GM12873 (cell line): Measurements from ENCODE around the gene NEDD9.

ENCODE experiments used
- TF ChIP-seq, protein P1 (sequence below): IDR thresholded peaks from 2 replicates; pipeline ENCODE4 v1.5.1; 2012; ENCODE audit warnings: low read depth, mild to moderate bottlenecking, moderate library complexity, low read length, control low read depth; ENCODE audit not compliant: insufficient read depth; ENCODE audit errors: missing control alignments

Gene NEDD9

DNA sequence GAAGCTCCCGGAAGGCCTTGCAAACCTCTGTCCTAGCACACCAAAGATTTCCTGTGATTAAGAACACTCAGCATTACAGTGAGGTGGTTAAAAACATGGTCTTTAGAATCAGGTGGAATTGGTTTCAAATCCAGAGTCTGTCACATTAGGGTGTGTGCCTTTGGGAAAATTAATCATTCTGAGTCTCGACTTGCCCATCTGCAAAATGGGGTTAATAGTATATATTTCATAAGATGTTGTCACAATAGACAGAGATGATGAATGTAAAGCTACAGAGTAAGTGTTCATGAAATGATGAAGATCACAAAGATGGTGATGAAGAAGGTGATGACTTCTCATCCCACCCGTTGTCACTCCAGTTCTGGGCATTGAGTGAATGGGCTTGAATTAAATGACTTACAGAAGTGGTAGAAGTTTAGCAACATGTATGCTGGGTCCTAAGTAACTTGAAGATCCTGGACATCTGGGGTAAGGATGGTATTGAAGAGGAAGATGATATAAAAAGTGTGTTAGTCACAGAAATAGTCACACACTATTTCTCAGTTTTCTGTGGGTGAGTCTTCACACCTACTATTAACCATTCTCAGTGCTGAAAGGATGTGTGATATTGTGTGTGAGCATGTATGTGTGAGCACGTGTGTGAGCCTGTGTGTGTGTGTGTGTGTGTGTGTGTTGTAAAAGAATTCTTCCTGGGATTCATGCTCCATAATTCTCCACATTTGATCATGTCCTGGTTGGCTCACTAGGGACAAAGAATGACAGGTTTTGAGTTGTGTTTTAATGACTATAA is 28.0 kb upstream of the NEDD9 start:
- TF ChIP-seq, protein P1, sequence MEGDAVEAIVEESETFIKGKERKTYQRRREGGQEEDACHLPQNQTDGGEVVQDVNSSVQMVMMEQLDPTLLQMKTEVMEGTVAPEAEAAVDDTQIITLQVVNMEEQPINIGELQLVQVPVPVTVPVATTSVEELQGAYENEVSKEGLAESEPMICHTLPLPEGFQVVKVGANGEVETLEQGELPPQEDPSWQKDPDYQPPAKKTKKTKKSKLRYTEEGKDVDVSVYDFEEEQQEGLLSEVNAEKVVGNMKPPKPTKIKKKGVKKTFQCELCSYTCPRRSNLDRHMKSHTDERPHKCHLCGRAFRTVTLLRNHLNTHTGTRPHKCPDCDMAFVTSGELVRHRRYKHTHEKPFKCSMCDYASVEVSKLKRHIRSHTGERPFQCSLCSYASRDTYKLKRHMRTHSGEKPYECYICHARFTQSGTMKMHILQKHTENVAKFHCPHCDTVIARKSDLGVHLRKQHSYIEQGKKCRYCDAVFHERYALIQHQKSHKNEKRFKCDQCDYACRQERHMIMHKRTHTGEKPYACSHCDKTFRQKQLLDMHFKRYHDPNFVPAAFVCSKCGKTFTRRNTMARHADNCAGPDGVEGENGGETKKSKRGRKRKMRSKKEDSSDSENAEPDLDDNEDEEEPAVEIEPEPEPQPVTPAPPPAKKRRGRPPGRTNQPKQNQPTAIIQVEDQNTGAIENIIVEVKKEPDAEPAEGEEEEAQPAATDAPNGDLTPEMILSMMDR, result no peak

DNA sequence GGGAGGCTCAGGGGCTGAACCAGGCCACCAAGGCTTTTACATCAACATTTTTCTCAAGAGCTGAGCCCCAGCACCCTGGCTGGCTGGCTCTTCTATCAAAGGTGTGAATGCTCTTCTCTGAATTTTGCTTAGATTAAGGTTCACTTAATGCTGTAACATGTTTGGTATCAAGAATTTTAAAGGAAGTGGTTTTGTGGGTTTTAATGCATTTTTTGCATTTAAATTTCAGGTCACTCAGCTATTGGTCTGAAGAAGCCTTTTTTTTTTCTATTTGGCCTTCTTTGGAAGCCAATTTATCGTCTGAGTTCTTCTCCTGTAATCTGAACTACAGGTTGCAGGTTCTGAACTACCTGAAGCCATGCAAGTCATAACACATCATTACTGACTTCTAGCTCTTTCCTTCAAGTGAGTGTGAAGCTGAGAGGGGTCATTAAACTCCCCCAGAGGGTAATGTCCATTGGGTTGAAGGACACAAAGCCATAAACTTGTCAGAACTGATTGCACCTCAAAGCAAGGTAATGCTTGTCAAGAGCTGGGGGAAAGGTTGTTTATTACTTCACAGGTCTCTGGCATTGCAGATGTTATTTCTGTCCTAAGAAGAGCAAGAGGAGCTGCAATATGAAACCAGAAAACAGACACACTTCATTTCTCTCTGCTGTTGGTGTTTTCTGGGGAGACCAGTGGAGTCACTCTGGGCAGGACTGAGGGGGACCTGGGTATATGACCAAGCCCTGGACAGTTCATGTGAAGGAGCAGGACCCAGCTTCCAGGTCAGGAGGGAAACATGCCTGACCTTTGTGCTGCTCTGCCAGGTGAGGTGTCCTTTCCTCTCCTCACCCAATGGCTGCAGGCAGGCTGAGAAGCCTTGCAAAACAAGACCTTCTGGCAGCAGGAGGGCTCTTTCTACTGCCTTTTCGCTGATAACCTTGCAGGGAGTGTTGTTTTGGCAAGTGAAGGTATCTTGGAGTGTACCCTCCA is 26.1 kb upstream of the NEDD9 start:
- TF ChIP-seq, protein P1, result no peak

DNA sequence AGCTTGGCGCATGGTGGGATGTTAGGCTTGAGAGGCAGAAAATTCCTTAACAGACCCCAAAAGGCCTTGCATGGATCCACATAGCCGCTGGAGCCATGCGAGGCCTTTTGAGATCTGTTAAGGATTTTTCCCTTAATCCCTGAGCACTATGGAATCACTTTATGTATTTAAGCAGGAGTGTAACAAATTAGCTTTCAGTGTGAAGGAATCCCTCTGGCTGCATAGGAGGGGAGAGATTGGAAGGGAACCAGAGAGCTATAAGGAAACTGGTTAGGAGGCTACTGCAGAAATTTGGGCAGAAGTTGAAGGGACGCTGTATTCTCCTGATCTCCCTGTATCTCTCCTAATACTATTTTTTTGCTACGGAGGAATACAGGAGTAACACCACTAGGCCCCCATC is 23.1 kb upstream of the NEDD9 start:
- TF ChIP-seq, protein P1, result no peak

DNA sequence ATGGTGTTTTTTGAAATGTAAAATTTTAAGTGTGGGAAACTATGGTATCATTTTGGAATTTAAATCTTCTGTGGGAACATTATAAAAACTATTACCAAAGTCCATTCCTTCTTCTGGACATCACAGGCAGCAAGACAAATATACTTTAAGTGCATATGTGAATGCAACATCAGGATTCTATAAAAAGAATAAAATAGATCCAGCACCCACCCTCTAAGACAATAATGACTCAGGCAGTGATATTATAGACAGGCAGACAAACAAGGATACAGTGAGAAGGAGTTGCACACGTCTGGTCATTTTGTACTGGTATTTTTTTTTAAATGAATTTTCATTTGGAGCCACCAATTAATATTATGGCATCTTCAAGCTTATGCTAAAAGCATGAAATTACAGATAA is 21.1 kb upstream of the NEDD9 start:
- TF ChIP-seq, protein P1, result no peak

DNA sequence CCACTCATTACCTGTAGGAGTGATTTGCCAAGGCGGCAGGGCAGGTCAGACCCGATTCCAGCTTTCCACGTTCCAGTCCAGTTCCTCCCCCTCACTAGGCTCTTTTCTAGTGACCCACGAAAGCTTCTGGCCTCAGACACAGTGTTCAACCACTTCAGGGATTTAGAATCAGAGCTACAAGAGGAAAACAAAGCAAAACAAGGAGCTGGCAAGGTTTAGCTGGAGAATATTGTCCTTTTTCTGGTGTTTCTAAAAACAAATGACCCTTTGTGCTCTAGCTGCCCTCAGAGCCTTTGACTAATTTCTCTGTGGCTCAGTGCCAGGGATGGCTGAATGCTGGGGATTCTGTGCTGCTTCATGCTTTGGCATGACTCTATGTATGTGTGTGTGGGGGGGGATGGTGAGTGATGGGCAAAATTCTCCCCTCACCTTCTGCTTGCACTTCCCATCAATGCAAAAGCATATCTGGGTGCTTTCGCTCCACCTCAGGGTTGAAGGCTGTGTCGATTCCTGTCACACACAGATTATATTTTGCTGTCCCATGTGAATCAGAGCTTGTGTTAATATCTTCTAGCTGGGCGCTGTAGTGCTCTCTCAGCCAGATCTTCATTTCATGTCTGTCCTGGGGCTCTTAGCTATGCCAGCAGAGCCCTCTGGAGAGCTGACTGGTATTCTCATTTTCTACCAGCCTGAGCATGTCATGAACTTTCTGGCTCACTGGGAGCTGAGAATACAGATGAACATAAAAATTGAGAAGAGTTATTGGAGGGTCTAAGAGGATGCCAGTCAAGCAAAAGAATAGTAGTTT is 19.3 kb upstream of the NEDD9 start:
- TF ChIP-seq, protein P1, result no peak

DNA sequence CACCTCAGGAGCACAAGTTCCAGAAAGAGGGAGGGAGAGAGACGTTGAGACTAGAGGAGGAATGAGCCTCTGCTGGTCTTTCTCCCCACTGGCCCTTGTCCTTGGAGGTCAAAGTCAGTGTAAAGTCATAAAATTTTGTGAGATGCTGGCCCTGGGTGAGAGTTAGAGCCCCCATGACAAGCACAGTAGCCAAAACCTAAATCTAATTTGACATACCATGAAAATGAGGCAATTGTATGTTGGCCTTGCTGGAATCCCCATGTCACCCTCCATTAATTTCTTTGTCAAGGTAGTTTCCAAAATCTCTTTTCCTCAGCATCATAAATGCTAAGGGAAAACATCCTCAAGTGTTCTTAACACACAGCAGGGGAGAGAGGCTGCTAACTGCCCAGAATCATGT is 17.6 kb upstream of the NEDD9 start:
- TF ChIP-seq, protein P1, result no peak
